HT-29 (cell line): ENCODE results near the gene RIMS4. TPM values are rescaled to one million over a fixed set of nuclear protein-coding genes. Genes with fewer than 3 reads are reported as not detected.

Experiments
- DNase-seq: peaks from one replicate; pipeline ENCODE4 v3.0.0-alpha.2; 2015; ENCODE audit warnings: low spot score
- total RNA-seq: library from RNA; depleted of rRNA; stranded (reverse); fragments of >200 nt; shearing (Covaris generic); gene quantifications from 2 replicates; pipeline ENCODE4 v1.2.3, GENCODE V29; 2014

RIMS4 gene
- total RNA-seq, 1 experiment from 2014 or later = not detected

DNA sequence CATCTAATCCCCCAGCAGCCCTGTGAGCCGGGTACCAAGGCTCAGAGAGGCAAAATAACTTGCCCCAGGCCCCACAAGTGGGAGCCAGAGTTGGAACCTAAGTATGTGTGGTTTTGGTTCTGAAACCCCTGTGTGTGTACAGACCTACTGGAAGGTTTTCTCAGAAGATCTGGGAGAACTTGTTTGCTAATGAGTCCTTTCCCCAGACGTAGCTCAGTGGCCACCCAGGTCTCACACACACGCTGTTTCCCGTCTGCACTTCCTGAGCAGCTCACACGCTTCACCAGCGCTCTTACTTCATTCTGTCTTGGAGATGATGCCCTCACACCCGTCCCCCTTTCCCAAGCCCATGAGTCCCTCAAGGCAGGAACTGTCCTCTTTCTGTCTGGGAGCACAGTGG is 87.0 kb downstream of the RIMS4 start:
- no peak for DNase-seq

DNA sequence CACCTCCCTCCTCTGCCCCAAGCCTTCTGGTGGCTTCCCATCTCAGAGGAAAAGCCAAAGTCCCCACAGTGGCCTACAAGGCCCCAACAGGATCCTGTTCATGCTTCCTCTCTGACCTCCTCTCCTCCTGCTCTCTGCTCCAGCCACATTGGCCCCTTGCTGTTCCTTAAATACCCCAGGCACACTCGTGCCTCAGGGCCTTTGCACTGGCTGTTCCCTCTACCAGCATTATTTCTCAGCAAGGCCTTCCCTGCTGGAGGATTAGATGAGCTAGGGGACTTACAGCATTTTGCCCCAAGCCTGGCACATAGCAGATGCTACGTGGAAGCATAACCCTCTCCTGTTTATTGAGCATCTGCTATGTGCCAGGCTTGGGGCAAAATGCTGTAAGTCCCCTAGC is 87.4 kb downstream of the RIMS4 start:
- DNase-seq = no peak

DNA sequence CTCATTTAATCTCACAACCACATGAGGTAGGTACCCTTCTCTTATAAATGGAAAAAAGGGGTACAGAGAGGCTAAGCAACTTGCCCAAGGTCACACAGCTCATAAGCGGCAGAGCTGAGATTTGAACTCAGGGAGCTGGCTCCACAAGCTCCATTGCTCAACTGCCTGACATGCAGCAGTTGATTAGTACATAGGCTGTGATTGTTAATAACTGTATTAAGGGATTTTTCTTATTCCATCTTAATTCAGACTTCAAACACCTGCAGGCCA is 88.6 kb downstream of the RIMS4 start:
- DNase-seq = no peak

DNA sequence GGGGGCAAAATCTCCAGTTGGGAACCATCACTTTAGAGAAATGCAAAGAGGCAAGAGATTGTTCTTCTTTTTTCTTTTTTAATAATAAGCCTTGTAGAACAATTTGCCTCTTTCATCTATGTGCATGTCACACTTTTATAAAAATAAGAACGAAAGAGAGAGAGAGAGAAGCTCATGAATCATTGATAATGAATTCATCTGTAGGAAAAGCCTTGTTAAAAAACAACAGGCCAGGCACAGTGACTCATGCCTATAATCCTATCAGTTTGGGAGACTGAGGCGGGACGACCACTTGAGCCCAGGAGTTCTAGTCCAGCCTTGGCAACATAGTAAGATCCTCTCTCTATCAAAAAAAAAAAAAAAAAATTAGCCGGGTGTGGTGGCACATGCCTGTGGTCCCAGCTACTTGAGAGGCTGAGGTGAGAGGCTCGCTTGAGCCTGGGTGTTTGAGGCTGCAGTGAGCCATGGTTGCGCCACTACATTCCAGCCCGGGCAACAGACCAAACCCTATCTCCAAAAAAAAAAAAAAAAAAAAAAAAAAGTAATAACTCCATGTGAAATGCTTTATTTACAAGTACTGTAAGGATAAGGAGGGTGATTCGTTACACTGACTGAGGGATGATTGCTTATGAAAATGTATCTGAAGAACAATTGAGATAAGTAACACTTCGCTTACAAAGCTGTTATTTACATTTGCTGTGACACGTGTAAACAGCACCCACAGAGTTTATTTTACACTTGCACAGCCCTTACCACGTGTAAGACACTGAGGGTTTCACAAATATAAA is 89.2 kb downstream of the RIMS4 start:
- DNase-seq = no peak

DNA sequence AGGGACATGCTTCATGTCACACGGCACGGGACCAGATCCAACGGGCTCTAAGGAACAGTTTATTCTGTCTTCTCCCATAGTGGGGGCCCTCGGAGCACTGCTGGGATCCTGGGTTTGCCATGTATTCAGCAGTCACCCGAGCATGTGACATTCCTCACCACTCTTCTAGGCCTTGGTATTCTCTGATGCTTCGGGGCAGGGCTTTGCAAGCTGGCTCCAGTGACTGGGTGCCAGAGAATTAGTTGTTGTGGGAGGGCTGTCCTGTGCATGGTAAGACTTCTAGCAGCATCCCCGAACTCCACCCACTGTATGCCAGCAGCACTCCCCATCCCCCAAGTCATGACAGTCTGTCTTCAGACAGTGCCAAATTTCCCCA is 89.7 kb downstream of the RIMS4 start:
- no peak for DNase-seq

DNA sequence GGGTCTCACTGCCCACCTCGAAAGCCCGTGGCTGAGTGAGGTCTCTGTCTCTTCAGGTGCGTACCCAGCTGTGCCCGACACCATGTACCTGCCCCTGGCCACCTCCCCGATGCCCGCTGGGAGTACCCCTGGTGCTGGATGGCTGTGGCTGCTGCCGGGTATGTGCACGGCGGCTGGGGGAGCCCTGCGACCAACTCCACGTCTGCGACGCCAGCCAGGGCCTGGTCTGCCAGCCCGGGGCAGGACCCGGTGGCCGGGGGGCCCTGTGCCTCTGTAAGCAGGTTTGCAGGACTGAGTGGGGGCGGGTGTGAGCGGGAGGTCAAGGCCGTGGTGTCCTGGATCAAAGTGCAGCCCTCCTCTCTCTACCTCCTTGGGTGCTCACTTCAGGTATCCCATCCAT is 90.5 kb downstream of the RIMS4 start:
- no peak for DNase-seq

DNA sequence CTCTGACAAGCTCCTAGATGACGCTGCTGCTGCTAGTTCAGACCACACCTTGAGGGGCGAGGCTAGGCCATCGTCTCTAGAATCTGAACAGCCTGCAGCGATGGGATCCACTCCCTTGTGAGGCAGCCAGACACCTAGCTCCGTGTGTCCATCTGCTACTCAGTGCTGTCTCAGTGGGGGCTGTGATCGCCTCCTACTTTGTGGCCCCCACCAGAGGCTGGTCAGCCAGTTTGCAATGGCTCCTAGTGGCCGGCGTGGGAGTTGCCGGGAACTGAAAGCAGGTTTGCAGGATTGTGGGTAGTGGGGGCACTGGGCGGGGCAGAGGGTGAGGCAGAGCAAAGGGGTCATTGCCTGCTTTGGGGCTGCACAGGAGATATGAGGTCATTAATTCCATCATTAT is 92.4 kb downstream of the RIMS4 start:
- no peak for DNase-seq

DNA sequence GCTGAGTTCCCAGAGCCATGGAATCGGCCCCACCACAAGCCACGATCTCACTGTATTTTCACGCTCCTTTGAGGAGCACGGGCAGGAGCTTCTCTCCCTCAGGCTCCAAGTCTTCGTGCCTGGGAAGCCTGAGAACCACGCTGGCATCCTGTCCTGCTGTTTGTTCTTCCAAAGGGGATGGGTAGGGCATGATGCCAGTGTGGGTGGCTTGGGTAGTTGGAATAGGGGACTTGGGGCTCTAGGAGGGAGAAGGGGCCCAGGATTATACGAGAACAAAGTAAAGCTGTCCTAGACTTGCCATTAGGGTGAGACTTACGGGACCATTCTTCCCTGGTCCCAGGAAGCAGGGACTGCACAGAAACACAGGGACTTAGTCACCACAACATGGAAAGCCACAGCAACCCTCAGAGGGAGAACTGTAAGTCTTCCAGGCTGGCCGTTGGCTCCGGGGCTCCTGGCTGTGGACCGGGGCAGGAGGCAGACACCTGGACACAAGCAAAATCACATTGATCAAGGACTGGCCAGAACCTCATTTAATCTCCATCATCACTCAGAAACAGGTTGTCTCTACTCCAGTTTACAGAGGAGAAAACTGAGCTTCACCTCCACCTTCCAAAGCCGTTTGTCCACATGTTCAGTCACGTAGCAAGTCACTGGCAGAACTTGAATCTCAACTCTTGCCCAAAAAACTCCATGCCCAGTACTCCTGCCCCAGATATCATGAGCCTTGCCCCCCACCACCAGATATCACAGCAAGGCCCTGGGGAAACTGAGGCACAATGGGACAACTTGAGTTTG is 93.8 kb downstream of the RIMS4 start:
- DNase-seq = no peak

DNA sequence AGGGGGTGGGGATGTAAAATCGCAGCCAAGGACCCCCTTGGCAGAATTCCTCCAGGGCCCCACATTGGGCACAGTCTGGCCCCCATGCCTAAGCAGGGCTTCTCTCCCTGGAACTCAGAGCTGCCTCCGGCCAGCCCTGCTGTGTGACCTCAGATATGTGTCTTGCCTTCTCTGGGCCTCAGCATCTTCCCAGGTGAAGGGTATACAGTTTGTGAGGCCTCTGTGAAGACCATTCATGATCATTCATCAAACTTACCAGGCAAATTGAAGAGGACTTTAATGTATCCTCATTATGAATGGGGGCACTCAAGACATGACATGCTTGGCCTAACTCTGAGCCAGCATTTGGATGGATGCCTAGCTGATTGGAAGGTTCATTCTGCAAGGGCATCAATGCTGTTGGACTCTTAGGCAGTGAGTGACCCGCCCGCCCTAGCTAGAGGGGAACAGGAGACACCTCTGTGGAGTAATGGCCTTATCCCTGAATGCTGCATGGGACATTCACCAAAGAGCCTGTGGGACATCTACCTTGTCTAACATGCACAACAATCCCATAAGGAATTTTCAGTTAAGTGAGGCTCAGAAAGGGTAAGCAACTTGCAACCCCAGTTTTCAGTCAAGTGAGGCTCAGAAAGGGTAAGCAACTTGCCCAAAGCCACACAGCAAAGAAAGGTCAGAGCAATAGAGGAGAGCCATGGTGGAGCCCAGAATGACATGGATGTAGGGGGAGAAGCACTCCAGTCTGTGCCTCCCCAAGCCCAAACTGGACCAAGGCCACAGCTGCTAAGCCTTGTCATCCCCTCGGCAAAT is 94.6 kb downstream of the RIMS4 start:
- no peak for DNase-seq

DNA sequence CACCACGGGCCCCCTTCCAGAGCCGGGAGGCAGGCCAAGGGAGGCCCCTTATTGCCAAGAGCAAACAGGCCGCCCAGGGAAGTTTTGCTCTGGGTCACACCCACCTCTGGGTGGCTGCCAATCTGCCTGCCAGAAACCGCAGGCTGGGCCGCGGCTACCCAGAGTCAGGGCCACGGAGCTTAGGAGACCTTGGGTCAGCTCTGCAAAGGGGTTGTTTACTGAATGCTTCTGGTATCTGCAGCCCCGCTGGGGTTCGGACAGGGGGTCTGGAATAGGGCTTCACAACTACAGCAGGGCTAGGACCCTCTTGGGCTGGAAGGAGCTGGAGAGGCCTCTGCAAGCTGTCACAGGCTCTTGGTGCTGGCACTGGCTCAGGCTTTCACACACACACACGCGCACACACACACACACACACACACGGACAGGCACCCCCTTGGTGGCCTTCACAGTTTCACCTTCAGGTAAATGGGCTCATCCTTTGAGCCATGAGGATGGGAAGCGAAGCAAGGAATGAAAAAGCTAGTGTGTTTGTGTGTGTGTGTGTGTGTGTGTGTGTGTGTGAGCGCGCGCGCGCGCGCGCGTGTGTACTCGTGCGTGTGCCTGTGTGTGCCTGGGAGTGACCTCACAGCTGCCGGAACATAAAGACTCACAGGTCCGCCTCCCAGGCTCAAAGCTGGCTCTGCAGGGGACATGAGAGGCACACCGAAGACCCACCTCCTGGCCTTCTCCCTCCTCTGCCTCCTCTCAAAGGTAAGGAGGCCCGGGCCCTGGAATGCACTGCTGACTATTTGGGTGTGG is 95.4 kb downstream of the RIMS4 start, which contains the start of gene CCN5:
Gene CCN5, plus strand, starts transcription at position 669 of the 798 bp plus-strand sequence. Its CDS starts 22 bp downstream, at position 691.
- DNase-seq = peak; percentile 84

DNA sequence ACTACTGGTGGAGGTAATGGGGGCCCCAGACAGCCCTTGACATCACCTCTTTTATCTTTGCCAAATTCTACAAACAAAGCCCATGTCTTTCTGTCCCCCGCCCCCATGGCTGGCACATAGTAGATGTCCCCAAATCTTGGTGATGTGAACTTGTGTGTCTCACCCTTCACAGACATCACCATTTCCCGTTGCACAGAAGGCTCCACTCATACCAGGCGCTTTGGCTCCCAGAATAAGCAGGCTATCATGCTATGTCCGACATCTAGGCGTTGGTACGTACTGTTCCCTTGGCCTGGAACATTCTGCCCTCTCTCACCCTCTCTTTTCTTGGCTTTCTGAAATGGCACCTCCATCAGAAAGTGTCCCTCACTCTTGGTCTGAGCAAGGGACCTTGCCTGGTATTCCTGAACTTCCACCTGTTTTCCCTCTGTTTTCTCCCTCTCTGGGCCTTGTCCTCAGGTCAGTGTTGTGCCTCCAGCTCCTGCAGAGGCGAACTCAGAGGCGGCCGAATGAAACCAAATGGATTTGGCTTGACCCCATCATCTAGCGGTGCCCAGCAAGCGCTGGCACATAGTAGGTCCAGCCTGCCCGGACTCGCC is 96.1 kb downstream of the RIMS4 start:
- DNase-seq = no peak

DNA sequence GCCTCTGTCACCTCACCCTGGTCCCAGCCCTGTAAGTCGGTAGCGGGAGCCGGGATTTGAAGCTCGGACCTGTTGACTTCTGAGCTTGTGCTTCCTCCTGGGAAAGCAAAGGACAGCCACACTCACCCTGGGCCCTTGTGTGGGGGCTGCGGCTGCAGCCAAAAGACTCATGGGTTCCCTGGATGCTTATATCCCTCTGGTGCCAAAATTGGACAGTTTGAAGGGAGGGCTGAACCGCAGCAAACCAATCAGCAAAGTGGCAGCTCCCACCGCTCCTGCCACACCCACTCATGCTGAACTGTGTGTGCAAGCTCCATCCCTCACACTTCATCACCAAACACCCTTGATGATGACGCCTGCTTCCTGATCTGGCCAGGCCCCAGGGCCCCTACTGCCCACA is 99.1 kb downstream of the RIMS4 start:
- DNase-seq = no peak

DNA sequence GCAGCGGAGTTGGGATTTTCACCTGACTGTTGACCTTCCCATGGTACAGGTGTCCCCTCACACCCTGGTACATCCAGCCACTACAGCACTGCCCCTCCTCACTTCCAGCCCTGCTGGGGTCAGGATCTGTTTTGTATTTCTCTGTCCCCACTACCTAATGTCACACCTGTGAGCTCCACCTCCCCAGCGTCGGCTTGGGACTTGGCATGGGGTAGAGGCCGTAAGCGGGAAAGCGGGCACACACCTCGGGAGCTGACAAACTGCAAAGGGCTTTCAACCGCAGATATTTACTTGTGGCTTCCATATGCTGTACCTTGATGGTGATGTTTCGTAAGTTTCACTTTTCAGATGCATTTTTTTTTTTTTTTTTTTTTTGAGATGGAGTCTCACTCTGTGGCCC is 100.5 kb downstream of the RIMS4 start:
- no peak for DNase-seq

DNA sequence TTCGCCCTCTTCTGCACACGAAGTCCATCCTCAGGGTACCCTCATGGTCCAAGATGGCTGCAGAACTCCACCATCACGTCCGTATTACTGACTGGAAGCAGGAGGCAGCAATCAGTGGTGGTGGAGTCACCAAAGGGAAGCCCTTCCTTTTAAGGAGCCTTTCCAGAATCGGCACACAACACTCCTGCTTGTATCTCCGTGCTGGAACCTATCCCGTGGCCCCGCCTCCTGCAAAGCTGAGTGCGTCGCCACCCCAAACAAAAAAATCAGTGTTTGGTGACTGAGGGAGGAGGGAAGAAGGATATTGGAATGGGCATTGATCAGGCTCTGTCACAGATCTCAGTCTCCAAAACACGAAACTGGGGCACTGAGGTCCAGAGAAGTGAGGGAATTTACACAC is 101.0 kb downstream of the RIMS4 start:
- DNase-seq = no peak

DNA sequence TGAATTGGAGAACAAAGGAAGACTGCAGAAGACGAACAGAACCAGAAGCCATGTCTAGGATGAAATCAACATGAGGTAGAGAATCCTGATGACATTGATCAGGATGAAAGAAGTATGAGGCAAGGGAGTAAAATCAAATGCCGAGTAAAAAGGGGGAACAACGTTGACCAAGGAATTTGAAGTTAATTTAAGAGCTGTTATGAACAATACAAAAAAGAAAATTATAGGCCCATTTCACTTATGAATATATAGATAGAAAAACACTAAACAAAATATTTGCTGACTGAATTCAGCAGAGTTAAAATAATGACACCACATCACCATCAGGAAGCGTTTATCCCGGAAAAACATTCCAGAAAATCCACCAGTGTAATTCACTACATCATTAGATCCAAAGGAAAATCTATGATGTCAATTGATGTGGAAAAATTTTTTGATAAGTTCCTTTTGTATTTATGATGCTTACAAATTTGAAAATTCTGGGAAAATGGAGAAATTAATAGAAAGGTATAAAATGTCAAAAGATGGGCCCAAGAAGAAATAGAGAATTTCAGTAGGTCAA is 103.2 kb downstream of the RIMS4 start:
- DNase-seq = no peak

DNA sequence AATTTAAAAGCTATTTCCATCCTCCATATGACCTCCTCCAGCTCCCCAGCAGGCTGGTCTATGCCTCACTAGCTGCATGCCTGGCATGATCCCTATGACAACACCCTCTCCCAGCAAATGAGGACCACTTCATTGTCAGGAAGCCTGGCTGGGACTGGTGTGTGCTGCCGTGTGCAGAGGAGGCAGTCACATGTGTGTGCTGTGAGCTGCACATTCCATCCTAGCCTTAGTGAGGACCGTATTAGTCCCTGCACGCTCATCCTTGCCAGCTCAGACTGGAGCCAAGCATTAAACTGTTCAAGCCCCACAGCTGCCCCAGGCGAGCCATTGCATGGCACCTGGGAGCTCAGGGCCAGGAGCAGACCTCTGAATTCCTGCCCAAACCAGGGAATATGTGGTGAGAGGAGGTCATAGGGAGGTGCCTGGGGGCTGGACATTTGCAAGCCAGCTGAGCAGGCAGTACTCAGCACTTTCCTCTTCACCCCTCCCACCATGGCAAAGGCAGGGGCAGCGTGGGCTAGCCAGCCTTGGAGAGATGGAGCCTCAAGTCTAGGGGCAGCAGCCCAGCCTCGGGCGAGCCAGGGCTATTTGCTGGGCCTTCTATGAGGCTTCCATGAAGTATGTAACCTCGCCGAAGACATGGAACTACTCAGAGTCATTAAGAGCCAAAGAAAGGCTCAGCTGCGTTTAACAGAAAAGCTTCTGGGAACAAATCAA is 103.9 kb downstream of the RIMS4 start:
- DNase-seq = no peak

DNA sequence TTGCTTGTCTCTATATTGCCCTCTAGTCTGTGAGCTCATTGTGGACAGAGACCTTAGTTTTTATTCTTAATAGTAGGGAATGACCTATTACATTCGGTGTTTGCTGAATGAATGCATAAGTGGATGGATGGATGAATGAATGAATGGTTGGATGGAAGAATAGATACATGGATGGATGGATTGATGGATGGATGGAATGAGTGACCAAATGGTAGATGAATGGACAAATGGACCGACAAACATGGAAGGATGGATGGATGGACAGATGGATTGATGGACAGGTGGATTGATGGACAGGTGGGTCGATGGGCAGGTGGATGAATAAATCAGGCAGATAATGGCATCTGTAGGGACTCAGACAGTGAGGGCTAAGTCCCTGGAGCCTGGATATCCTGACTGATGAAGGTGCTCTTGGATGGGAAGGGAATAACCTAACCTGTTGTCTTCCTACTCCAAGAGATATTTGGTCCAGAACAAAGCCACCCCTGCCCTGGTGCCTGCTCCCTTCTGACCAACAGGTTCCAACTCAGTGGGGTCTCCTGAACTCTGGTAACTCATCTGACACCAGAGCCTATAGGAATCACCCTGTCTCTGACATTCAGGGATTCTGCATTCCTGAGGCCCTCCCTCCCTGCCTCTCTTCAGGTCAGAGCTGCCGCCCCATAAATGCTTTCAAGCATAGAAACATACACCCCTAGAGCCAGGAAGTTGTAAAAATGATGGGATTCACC is 104.8 kb downstream of the RIMS4 start:
- no peak for DNase-seq

DNA sequence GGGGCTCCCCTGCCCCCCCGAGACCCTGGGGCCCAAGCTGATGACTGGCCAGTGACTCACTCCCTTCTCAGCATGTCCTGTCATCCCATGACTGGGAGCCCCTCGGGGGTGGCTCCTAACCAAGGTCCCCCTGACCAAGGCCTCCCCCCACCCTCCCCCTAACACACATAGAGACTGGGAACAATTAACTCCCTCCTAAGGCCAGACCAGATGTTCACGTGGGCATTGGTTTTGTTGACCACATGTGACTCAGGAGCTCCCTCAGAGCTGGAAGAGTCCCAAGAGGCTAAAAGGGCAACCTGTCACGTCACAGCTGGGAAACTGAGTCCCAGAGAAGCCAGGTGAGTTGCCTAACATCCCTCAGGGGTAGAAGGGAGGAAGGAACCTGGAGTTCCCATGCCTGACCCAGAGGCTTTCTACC is 105.8 kb downstream of the RIMS4 start:
- DNase-seq = no peak

DNA sequence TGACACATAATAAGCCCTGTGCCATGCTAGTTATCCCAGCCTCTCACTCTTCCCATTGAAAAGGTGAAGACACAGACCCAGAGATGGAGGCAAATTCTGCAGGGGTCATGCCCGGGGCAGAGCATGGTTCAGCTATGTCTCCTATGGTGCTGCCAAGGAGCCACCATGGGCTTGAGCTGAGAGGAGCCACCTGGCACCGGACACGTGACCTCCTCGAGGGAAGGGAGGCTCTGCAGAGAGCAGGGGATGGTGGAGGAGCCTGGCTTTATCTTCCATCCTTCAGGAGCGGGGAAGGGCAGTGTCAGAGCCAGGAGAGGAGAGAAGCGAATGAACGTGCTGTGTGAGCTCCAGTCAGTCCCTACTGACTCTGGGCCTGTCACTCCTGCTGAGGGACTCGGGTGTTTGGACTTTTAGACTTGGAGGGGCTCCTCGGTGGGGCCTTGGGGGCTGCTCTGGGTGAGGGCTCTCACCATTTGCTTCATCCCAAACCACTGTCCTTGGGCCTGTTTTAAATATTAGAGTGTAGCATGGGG is 106.3 kb downstream of the RIMS4 start:
- DNase-seq = no peak
